GM21360 (cell line): ENCODE results near the gene TRIAP1.

Experiments
- ATAC-seq: cut with Tn5 transposase; IDR thresholded peaks from one replicate; pipeline ENCODE4 v1.9.1; 2021; ENCODE audit warnings: mild to moderate bottlenecking, moderate library complexity; ENCODE audit not compliant: unreplicated experiment

Gene TRIAP1

GRCh38 chr12:120394483-120395367 lies 51.5 kb downstream of the TRIAP1 start:
- no peak for ATAC-seq
